EL (cell line): Measurements from ENCODE around the gene RRAD.

Source experiments
- DNase-seq: peaks from one replicate; pipeline ENCODE4 v3.0.0-alpha.2; 2016

The RRAD gene

GRCh38 chr16:66913081-66913480 lies 12.3 kb downstream of the RRAD start:
- no peak for DNase-seq

DNA sequence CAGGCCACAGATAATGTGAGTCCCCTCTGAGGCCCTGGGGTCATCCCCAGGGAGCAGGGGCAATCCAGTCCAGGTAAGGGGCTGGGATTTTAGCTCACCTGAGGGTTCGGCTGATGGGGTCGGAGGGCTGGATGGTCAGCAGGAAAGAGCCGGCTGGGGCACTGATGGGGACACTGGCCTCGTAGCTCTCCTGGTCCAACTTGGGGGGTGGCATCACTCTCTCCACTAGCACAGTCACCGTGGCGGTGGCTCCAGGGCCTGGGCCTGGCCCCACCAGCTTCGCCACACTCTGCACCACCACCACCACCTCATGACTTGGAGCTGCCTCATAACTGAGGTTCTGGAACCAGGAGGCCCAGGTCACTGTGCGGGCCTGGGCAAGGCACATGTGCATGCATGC lies 13.5 kb downstream of the RRAD start:
- no peak for DNase-seq

DNA sequence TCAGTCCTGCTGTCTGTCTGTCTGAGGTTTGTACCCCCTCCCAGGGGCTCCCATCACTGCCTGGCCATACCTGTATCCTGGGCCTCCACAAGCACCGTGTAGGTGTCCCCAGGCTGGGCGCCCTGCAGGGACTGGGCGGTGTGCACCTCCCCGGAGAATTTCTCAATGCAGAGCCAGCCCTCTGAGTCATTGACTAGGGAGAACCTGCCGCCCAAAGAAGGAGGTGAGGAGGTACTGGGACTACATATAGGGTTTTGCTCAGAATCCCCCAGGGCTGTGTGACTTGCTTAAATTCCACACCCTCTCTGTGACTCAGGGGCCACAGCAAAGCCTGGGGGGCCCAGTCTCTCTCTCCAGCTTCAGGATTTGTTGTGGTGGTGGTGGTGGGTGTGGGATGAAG lies 14.2 kb downstream of the RRAD start:
- DNase-seq, result no peak

DNA sequence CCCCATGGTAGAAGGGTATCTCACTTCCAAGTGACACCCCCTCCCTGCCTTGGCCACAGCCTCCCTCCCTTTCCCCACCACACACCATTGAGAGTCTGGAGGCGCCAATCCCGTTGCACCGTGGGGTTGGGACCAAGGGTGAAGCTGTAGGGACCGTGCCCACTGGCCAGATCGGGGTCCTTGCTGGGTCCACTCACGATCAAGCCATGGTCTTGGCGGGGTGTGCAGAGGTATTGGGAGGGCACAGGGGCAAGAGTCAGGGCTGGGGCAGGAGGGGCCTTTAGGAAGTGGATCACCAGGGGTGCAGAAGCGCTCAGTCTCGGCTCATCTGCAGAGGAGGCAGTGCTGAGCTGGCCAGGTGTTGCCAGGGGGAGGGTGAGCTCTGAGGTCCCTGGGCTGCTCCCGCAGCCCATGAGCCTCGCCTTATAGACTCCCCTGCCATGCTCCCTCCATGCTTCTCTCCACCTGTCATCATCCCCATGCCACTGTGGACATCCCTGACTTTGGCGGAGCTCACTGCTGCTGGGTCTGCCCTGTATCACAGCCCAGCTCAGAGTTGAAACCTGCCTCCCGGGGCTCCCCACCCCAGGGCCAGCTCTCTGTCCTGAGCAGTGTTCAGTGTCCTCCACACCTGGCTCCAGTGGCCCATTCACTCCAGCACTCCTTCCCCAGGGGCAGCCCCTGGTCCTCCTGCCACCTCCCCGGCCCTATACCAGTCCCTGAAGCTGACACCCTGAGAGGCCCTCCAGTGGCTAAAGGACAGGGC lies 15.0 kb downstream of the RRAD start:
- no peak for DNase-seq

DNA sequence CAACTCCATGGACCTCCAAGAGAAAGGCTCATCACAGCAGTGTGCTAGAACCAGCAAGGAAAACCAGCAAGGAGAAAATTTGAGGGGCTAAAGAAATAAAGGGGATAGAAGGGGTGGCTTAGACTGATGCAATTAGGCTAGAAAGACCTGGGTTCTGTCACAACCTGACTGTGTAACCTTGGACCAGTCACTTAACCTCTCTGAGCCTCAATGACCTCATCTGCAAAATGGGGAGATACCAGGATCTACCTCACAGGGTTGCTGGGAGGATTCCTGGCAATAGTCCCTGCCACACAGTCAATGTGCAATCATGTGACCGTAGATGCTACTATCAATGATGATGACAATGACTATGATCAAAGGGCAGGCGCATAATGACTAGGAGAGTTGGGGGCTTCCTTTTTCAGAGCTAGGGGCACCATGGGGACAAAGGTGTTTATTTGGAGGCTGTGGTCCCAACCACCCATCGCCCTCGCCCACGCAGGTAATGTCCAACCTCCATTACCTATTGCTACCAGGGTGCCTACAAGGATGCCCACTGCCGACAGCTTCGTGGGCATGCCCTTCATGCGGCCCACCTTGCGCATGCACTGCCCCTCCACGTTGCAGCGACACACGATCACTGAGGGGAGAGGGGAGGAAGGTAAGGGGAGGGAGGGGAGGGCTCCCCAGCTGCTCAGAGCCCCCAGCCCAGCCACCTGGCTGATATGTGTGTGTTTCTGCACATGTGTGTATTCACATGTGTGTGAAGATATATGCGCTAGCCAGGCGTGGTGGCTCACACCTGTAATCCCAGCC lies 16.4 kb downstream of the RRAD start:
- no peak for DNase-seq

- no peak for DNase-seq
Observed at GRCh38 chr16:66908116-66908515, 17.2 kb downstream of the RRAD start.

- DNase-seq, result no peak
Observed at GRCh38 chr16:66906916-66907836, 18.2 kb downstream of the RRAD start.

GRCh38 chr16:66905633-66906539 lies 19.4 kb downstream of the RRAD start:
- DNase-seq, result peak; percentile 21

DNA sequence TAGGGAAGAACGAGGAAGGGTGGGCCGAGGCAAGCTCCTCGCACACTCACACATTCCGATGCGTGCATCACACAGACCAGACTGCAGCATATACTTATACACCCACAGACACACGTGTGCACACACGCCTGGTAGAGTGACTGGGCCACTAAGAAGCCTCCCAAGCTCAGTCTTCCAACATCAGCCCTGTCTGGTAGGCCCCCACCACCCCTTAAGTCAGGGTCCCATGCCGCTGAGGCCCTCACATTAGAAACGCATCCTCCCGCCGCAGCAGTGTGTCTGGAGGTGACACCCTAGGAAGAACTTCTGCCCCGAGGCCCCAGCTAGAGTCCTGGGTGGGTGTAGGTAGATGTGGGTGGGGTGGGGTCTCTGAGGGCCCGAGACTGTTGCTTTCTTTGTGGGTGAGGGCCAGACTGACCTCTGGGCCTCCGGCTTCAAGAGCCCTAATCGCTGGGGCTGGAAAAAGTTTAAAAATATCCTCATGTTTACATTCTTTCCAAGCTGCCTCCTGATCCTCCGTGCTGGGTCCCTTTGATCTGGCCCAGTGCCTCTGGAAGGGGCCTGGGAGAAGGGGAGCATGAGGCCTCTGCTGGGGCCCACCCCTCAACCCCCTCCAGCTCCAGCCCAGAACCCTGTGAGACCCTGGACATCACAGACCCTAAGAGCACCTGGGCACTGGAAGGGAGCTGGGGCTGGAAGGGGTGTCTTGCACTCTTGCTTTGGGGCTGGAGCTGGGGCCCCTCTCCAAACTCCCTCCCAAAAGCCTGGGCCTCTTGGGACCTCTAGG lies 20.3 kb downstream of the RRAD start:
- no peak for DNase-seq

DNA sequence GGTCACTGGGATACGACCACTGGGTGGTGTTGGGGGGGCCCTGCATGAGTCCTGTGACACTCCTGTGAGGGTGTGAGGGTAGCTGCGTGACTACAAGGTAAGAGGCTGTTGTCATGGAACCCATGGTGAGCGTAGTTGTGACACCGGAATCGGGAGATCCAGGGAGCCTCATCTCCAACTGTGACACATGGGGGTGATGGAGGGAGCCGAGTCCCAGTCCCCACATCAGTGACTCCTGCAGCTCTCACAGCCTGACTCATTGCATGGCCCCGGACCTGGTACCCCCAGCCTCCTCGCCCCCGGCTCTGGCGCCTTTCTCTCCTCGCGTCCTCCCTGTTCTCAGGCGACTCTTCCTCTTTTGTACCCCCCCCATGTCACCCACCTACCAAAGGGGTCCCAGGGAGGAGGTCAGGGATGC lies 20.9 kb downstream of the RRAD start:
- DNase-seq, result no peak

- DNase-seq, result no peak
Observed at GRCh38 chr16:66903544-66904427, 21.5 kb downstream of the RRAD start.

GRCh38 chr16:66902648-66903543 lies 22.4 kb downstream of the RRAD start:
- DNase-seq, result no peak

DNA sequence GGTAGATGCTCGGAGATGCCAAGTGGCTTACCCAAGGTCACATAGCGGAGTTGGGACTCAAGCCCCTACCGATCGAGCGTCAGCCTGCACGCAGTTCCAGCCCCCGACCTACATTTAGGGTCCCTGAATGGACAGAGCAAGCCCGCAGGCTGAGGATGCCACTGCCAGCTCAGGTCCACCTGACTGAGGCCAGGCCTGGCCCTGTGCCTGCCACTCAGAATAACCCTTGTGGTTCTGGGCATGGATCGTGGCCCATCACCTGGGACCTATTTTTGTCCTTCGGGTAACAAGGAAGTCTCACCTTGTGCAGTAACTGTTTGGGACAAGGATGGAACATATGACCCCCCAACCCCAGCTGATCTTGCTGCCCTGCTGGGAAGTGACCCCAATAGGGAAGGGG lies 23.7 kb downstream of the RRAD start:
- DNase-seq, result no peak

GRCh38 chr16:66900721-66901441 lies 24.5 kb downstream of the RRAD start:
- no peak for DNase-seq

DNA sequence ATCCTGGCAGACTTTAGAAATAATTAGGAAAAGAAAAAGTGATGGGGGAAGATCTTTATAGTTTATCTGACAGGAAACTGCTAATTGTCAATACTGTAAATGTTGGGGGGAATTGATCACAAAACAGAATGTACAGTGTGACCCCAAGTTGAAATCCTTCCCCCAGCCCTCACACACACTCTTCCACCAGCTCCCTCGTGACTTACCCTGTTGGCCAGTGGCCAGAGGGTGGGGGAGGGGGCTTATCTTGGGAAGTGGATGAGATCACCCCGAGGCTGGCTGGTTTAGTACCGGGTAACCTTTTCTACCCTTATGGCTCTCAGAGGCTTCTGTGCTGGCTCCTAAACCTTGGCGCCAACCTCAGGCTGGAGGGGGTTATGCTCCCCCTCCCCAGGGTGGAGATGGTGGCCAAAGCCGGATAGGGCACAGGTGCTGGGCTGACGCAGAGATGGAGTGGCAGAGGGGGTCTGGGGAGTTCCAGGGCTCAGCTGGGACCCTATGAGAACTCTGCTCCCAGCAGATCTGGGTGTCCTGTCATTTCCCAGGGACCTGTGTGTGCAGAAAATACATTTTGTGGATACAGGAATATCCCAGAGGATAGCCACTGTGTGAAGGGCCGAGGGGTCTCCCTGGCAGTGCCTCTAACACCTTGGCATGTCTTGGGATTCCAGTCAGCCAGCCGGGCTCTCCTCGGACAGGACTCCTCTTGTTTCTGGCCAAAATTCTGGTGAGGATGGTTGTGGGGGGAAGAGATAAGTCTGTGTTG lies 25.2 kb downstream of the RRAD start:
- DNase-seq, result peak; percentile 80

- DNase-seq, result no peak
Observed at GRCh38 chr16:66899310-66899944, 25.9 kb downstream of the RRAD start.

DNA sequence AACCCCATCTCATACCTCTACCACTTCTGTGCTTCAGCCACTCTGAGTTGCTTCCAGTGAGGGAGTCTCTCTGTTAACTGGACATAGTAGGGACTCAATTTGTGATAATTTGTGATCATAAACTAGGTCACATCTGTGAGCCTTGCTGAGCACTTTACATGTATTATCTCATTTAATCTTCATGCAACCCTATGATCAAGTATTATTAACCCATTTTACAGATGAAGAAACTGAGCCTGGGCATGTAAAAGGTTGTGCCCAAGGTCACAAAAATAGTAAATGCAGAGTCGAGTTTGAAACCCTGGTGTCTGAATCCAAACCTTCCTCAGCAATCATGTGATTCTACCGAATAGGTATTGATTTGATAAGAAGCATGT lies 26.4 kb downstream of the RRAD start:
- no peak for DNase-seq
